Liver (tissue), 9 donors: ENCODE measurements around the gene FOXD2. TPM values are rescaled to one million over a fixed set of nuclear protein-coding genes. Genes with fewer than 3 reads are reported as not detected.

ENCODE experiments used
- DNase-seq: peaks from one replicate; pipeline ENCODE4 v3.0.0-alpha.2; 2017; ENCODE audit warnings: low spot score
- H3K27ac ChIP-seq, 2 donors: one replicate each; pipeline ENCODE4 v1.7.0; 2013; ENCODE audit warnings: inconsistent platforms in 2 of 2, low read length in 2 of 2, control low read depth in 1 of 2, low read depth in 1 of 2, mild to moderate bottlenecking in 1 of 2
- H3K27me3 ChIP-seq, 4 donors: one replicate each; pipeline versions ENCODE4 v1.6.1 to v1.7.0; 2013; ENCODE audit warnings: low read length in 3 of 4, inconsistent platforms in 1 of 4, mild to moderate bottlenecking in 1 of 4, moderate library complexity in 1 of 4; ENCODE audit not compliant: control insufficient read depth in 4 of 4, insufficient read depth in 4 of 4
- H3K36me3 ChIP-seq, 4 donors: one replicate each; pipeline versions ENCODE4 v1.6.1 to v1.7.0; 2013; ENCODE audit warnings: low read length in 3 of 4, mild to moderate bottlenecking in 3 of 4, low read depth in 1 of 4, moderate library complexity in 1 of 4; ENCODE audit not compliant: control insufficient read depth in 4 of 4, insufficient read depth in 3 of 4
- H3K4me1 ChIP-seq, 4 donors: one replicate each; pipeline versions ENCODE4 v1.6.1 to v1.7.0; 2013; ENCODE audit warnings: low read length in 3 of 4, mild to moderate bottlenecking in 3 of 4, moderate library complexity in 1 of 4; ENCODE audit not compliant: control insufficient read depth in 4 of 4, insufficient read depth in 4 of 4
- H3K4me3 ChIP-seq, 3 donors: one replicate each; pipeline versions ENCODE4 v1.6.1 to v1.7.0; 2013; ENCODE audit warnings: low read length in 3 of 3, control low read depth in 1 of 3, low read depth in 1 of 3, mild to moderate bottlenecking in 1 of 3
- H3K9ac ChIP-seq, 2 donors: one replicate each; pipeline ENCODE4 v1.7.0; 2013; ENCODE audit warnings: low read length in 2 of 2, mild to moderate bottlenecking in 2 of 2, moderate library complexity in 2 of 2, control low read depth in 1 of 2, low read depth in 1 of 2
- H3K9me3 ChIP-seq, 4 donors: one replicate each; pipeline versions ENCODE4 v1.6.1 to v1.7.0; 2013; ENCODE audit warnings: low read length in 3 of 4; ENCODE audit not compliant: control insufficient read depth in 4 of 4
- EGR1 ChIP-seq, 2 donors: IDR thresholded peaks; 2 replicates each; pipeline ENCODE4 v1.6.1; 2016 to 2018; ENCODE audit warnings: antibody characterized with exemption in 2 of 2, low read depth in 2 of 2
- FOXA1 ChIP-seq: IDR thresholded peaks from 2 replicates; pipeline ENCODE4 v1.6.1; 2016; ENCODE audit warnings: antibody characterized with exemption
- FOXA2 ChIP-seq: IDR thresholded peaks from 2 replicates; pipeline ENCODE4 v1.6.1; 2016; ENCODE audit warnings: antibody characterized with exemption
- GABPA ChIP-seq, 2 donors: IDR thresholded peaks in 1 of 2; conservative IDR thresholded peaks in 1 of 2; 2 replicates each; pipeline ENCODE4 v1.6.1; 2016; ENCODE audit warnings: antibody characterized with exemption in 2 of 2, mild to moderate bottlenecking in 1 of 2, moderate library complexity in 1 of 2
- HNF4A ChIP-seq, 2 donors: conservative IDR thresholded peaks; 2 replicates each; pipeline ENCODE4 v1.6.1; 2016; ENCODE audit warnings: antibody characterized with exemption in 2 of 2, mild to moderate bottlenecking in 2 of 2
- HNF4G ChIP-seq: IDR thresholded peaks from 2 replicates; pipeline ENCODE4 v1.6.1; 2016; ENCODE audit warnings: antibody characterized with exemption
- JUND ChIP-seq, 2 donors: IDR thresholded peaks; 2 replicates each; pipeline ENCODE4 v1.6.1; 2016; ENCODE audit warnings: antibody characterized with exemption in 2 of 2
- NR2F2 ChIP-seq: IDR thresholded peaks from 2 replicates; pipeline ENCODE4 v1.6.1; 2016; ENCODE audit warnings: antibody characterized with exemption
- RAD21 ChIP-seq, 2 donors: IDR thresholded peaks; 2 replicates each; pipeline ENCODE4 v1.6.1; 2016; ENCODE audit warnings: antibody characterized with exemption in 2 of 2, mild to moderate bottlenecking in 2 of 2
- RXRA ChIP-seq, 2 donors: IDR thresholded peaks; 2 replicates each; pipeline ENCODE4 v1.6.1; 2017 to 2018; ENCODE audit warnings: antibody characterized with exemption in 2 of 2, mild to moderate bottlenecking in 1 of 2
- SP1 ChIP-seq: IDR thresholded peaks from 2 replicates; pipeline ENCODE4 v1.6.1; 2018; ENCODE audit warnings: antibody characterized with exemption, mild to moderate bottlenecking
- TAF1 ChIP-seq: conservative IDR thresholded peaks from 2 replicates; pipeline ENCODE4 v1.6.1; 2016; ENCODE audit warnings: antibody characterized with exemption, mild to moderate bottlenecking
- YY1 ChIP-seq: IDR thresholded peaks from 2 replicates; pipeline ENCODE4 v1.6.1; 2016; ENCODE audit warnings: antibody characterized with exemption, mild to moderate bottlenecking
- WGBS: extraction: QIAGEN DNeasy Blood & Tissue Kit; methylation state at CpG from one replicate; pipeline ENCODE4 v1.1.7; 2013; 5-methylcytosine and 5-hydroxymethylcytosine counted together
- polyA plus RNA-seq, 2 donors: library from polyadenylated mRNA; stranded (reverse) in 1 of 2; unstranded in 1 of 2; fragments of 200-250 nt in 1 of 2; fragments of >200 nt in 1 of 2; fragmentation: Nextera tagmentation in 1 of 2; extraction: Ambion mirVana in 1 of 2; gene quantifications; one replicate each; pipeline versions ENCODE4 v1.2.1 to v1.2.3, GENCODE V29; 2013 to 2015
- total RNA-seq, 2 donors: library from RNA; depleted of rRNA; stranded (reverse); fragments of >200 nt; gene quantifications; one replicate each; pipeline ENCODE4 v1.2.3, GENCODE V29; 2014
- TF ChIP-seq, protein P1 (sequence below): IDR thresholded peaks from 2 replicates; pipeline ENCODE4 v1.6.1; 2016; ENCODE audit warnings: antibody characterized with exemption
- TF ChIP-seq, protein P2 (sequence below): IDR thresholded peaks from 2 replicates; pipeline ENCODE4 v1.6.1; 2016; ENCODE audit warnings: antibody characterized with exemption, mild to moderate bottlenecking
- TF ChIP-seq, protein P3 (sequence below): IDR thresholded peaks from 2 replicates; pipeline ENCODE4 v1.6.1; 2016; ENCODE audit warnings: antibody characterized with exemption
- donor health status: healthy.
- donor health status: healthy.
- donor health status: healthy.
- donor health status: healthy.
- donor health status: healthy.

The FOXD2 gene
- total and polyA plus RNA-seq, 4 donors, result 0.05 to 0.17 (median 0.08) TPM; not detected in 1

DNA sequence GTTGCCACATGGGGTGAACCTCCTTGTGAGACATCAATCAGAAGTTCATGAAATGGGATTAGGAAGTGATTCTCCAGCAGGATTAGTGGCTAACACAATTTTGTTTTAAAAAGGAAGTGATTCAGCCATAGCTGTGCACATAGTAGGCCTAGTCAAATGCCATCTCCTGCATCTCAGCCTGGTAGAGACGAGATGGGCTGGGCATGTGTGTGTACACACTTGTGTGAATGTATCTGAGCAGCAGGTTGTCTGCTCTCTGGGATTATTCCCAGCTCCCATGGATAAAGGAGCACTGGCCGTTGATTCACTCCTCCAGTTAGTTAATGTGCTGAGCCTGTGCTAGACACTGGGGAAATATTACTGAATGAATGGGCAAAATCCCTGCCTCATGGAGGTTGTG, 19.7 kb upstream of the FOXD2 start:
- H3K27me3 ChIP-seq, result peaks cover 0 to 7% (median 3%) of the 10 kb centered on the region in 4 donors

DNA sequence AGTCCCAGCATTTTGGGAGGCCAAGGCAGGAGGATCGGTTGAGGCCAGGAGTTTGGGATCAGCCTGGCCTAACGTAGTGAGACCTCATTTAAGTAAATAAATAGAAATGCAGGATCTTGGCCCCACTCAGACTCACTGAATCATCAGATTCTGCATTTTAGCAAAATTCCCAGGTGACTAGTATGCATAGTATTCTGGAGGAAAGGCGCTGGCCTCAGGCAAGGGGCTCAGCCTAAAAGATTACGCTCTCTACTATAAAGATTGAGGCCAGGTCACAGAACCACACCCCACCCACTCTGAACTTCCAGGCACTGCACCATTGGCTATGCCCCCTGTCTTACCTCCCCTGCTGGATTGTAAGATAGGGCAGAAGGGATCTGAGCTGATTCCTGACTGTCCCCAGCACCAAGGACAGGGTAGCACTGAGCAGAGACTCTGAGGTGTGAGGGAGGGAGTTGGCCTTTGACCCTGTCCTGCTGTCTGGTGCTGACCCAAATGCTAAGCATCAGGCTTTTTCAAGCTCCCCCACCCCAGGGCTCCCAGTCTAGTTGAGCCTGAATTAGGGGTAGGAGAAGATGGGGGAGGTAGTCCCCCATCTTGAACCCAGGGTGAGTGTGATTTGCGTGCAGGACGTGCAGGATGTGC, 19.0 kb upstream of the FOXD2 start:
- H3K27me3 ChIP-seq, result peaks cover 0 to 7% (median 3%) of the 10 kb centered on the region in 4 donors
- TF ChIP-seq HNF4A (conservative IDR thresholded peaks at IDR 0.05) (no peak), RXRA (IDR thresholded peaks at IDR 0.05) (no peak), TAF1 (no peak), GABPA (IDR thresholded peaks at IDR 0.05 in 1 of 2, conservative IDR thresholded peaks at IDR 0.05 in 1 of 2) (no peak), HNF4G (no peak), FOXA2 (no peak), SP1 (no peak), YY1 (no peak), FOXA1 (no peak), RAD21 (IDR thresholded peaks at IDR 0.05) (no peak), JUND (IDR thresholded peaks at IDR 0.05) (no peak)
- TF ChIP-seq, protein P1, sequence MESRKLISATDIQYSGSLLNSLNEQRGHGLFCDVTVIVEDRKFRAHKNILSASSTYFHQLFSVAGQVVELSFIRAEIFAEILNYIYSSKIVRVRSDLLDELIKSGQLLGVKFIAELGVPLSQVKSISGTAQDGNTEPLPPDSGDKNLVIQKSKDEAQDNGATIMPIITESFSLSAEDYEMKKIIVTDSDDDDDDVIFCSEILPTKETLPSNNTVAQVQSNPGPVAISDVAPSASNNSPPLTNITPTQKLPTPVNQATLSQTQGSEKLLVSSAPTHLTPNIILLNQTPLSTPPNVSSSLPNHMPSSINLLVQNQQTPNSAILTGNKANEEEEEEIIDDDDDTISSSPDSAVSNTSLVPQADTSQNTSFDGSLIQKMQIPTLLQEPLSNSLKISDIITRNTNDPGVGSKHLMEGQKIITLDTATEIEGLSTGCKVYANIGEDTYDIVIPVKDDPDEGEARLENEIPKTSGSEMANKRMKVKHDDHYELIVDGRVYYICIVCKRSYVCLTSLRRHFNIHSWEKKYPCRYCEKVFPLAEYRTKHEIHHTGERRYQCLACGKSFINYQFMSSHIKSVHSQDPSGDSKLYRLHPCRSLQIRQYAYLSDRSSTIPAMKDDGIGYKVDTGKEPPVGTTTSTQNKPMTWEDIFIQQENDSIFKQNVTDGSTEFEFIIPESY, result no peak
- TF ChIP-seq, protein P2, sequence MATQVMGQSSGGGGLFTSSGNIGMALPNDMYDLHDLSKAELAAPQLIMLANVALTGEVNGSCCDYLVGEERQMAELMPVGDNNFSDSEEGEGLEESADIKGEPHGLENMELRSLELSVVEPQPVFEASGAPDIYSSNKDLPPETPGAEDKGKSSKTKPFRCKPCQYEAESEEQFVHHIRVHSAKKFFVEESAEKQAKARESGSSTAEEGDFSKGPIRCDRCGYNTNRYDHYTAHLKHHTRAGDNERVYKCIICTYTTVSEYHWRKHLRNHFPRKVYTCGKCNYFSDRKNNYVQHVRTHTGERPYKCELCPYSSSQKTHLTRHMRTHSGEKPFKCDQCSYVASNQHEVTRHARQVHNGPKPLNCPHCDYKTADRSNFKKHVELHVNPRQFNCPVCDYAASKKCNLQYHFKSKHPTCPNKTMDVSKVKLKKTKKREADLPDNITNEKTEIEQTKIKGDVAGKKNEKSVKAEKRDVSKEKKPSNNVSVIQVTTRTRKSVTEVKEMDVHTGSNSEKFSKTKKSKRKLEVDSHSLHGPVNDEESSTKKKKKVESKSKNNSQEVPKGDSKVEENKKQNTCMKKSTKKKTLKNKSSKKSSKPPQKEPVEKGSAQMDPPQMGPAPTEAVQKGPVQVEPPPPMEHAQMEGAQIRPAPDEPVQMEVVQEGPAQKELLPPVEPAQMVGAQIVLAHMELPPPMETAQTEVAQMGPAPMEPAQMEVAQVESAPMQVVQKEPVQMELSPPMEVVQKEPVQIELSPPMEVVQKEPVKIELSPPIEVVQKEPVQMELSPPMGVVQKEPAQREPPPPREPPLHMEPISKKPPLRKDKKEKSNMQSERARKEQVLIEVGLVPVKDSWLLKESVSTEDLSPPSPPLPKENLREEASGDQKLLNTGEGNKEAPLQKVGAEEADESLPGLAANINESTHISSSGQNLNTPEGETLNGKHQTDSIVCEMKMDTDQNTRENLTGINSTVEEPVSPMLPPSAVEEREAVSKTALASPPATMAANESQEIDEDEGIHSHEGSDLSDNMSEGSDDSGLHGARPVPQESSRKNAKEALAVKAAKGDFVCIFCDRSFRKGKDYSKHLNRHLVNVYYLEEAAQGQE, result no peak
- TF ChIP-seq, protein P3, sequence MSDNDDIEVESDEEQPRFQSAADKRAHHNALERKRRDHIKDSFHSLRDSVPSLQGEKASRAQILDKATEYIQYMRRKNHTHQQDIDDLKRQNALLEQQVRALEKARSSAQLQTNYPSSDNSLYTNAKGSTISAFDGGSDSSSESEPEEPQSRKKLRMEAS, result no peak

More for the DNA sequence above, 19.7 kb upstream of the FOXD2 start:
- Histone ChIP-seq H3K4me3 (no peak overlapping the region), H3K27ac (no peak overlapping the region), H3K36me3 (no peaks in the 10 kb centered on the region), H3K9ac (no peak overlapping the region), H3K4me1 (peaks cover 0 to 8% (median 3%) of the 10 kb centered on the region in 4 donors), H3K9me3 (no peaks in the 10 kb centered on the region)
- 89% methylated on average over 2 of the region's 2 CpGs for WGBS
- no peak for DNase-seq
- TF ChIP-seq TAF1 (no peak), HNF4G (no peak), RXRA (IDR thresholded peaks at IDR 0.05) (no peak), HNF4A (conservative IDR thresholded peaks at IDR 0.05) (no peak), JUND (IDR thresholded peaks at IDR 0.05) (no peak), RAD21 (IDR thresholded peaks at IDR 0.05) (no peak), SP1 (no peak), NR2F2 (no peak), EGR1 (IDR thresholded peaks at IDR 0.05; ENCODE audit: low read depth in 2 of 2) (no peak)
- TF ChIP-seq, protein P1, result no peak
- TF ChIP-seq, protein P3, result no peak
- TF ChIP-seq, protein P2, result no peak

More for the DNA sequence above, 19.0 kb upstream of the FOXD2 start:
- Histone ChIP-seq H3K36me3 (no peaks in the 10 kb centered on the region), H3K4me3 (no peak overlapping the region), H3K4me1 (peaks cover 0 to 8% (median 3%) of the 10 kb centered on the region in 4 donors), H3K9ac (no peak overlapping the region), H3K9me3 (no peaks in the 10 kb centered on the region), H3K27ac (no peak overlapping the region)
- DNase-seq, result no peak
- WGBS, result 93% methylated on average over 6 of the region's 6 CpGs
